Measurements from ENCODE around the gene RTN4RL1. TPM values are rescaled to one million over a fixed set of nuclear protein-coding genes. Genes with fewer than 3 reads are reported as not detected.

Gene RTN4RL1
- total and polyA plus RNA-seq, 2 of the 4 experiments (the other 2 are of a cell fraction): under 0.01 to 0.03 TPM

GRCh38 chr17:2037155-2037554, 12.0 kb upstream of the RTN4RL1 start:
- H2BK15ac ChIP-seq (ENCODE audit: low read depth, low read length): no peak overlapping the region
- no peak overlapping the region for H3K23ac ChIP-seq (ENCODE audit: low read depth, low read length)
- DNase-seq: no peak
- H2AK9ac ChIP-seq (replicated peaks; ENCODE audit: low read depth, low read length, poor library complexity): no peak overlapping the region
- no peak for TF ChIP-seq USF2 (IDR thresholded peaks at IDR 0.05; ENCODE audit: low read depth, low read length)
- TF ChIP-seq MAZ (IDR thresholded peaks at IDR 0.05; ENCODE audit: borderline replicate concordance, low read depth, low read length): no peak
- no peak for TF ChIP-seq MAFK (IDR thresholded peaks at IDR 0.05; ENCODE audit: low read depth, low read length)
- H2AFZ ChIP-seq (replicated peaks; ENCODE audit: low read length, poor library complexity): no peak overlapping the region
- WGBS, 2 experiments (ENCODE audit: extremely low coverage in 2 of 2, insufficient read length in 1 of 2): 100% methylated on average over 1 of the region's 10 CpGs; no CpG with 5 or more reads in 1 of the 2 experiments
- in situ Hi-C loops (cut with MboI; ENCODE audit: low sequenced_read_pairs): loop anchor here (25.0 kb wide), 1 partner anchor 325 kb away; the partner anchor contains the start of genes TLCD2 and WDR81
- no peak overlapping the region for H3K56ac ChIP-seq (ENCODE audit: extremely low read depth, insufficient read depth, low read length)
- no peaks in the 10 kb centered on the region for H3K9me3 ChIP-seq (ENCODE audit: control insufficient read depth, insufficient read depth, low read length)
- no peaks in the 10 kb centered on the region for H3K27me3 ChIP-seq (ENCODE audit: control insufficient read depth, insufficient read depth, low read length)
- intact Hi-C loops (cut with micrococcal nuclease): no loop called here
- H4K5ac ChIP-seq (ENCODE audit: low read depth, low read length): no peak overlapping the region
- H2BK5ac ChIP-seq (ENCODE audit: low read depth, low read length, poor library complexity, severe bottlenecking): no peak overlapping the region
- no peak overlapping the region for H4K91ac ChIP-seq (ENCODE audit: insufficient read depth, low read depth, low read length)
- H3K9me1 ChIP-seq (ENCODE audit: insufficient read depth, low read length): peaks cover 14% of the 10 kb centered on the region
- no peak overlapping the region for H3K18ac ChIP-seq (ENCODE audit: low read depth, low read length)
- peaks cover 9% of the 10 kb centered on the region; the same call in 1 of the 2 replicates for H4K20me1 ChIP-seq (ENCODE audit: insufficient read depth, low read length)
- H2BK120ac ChIP-seq (ENCODE audit: low read depth, low read length): no peak overlapping the region
- H3K4ac ChIP-seq (ENCODE audit: low read depth, low read length): no peak overlapping the region
- BruUV-seq (replicated peaks): no TSS peak
- dilution Hi-C loops (cut with HindIII; ENCODE audit: low sequenced_read_pairs, unreplicated experiment): no loop called here
- H3K4me3 ChIP-seq (ENCODE audit: insufficient read depth, low read depth, low read length): no peak overlapping the region
- H2AK5ac ChIP-seq (ENCODE audit: low read depth, low read length): no peak overlapping the region
- no peak for ATAC-seq (ENCODE audit: low read depth)
- ChIA-PET CTCF (interaction anchor here (1.1 to 1.2 kb wide), 2 partner anchors 11 to 128 kb away, joined by 4 to 5 read pairs; no protein-coding TSS in a partner anchor), POLR2A (ENCODE audit: unreplicated experiment) (no interaction called here)
- H3K36me3 ChIP-seq (ENCODE audit: control insufficient read depth, insufficient read depth, low read length): peaks cover 39% of the 10 kb centered on the region
- peaks cover 19% of the 10 kb centered on the region for H3K4me1 ChIP-seq (ENCODE audit: control insufficient read depth, insufficient read depth, low read length)
- H3K27ac ChIP-seq (ENCODE audit: insufficient read depth, low read length): no peak overlapping the region
- H3K4me2 ChIP-seq (ENCODE audit: low read depth, low read length): no peak overlapping the region
- no peak overlapping the region for H2BK20ac ChIP-seq (ENCODE audit: low read depth, low read length)
- no peak overlapping the region for H4K8ac ChIP-seq (ENCODE audit: low read depth in 2 of 2, low read length in 2 of 2)
- H3K9ac ChIP-seq (ENCODE audit: low read depth, low read length): no peak overlapping the region
- H3K79me1 ChIP-seq (ENCODE audit: low read depth in 1 of 2, low read length in 2 of 2): peaks cover 10 to 29% of the 10 kb centered on the region in 2 experiments
- no peak overlapping the region for H3K14ac ChIP-seq (replicated peaks; ENCODE audit: low read depth, low read length)
